Stimulated activated CD8-positive, alpha-beta memory T cell treated with anti-CD3 and anti-CD28 coated beads, Interleukin-4, amount 100 ng/mL, for 1 hour (primary cell): ENCODE results near the gene VSIG8.

Experiments
- DNase-seq, 2 donors: peaks; one replicate each; pipeline ENCODE4 v3.0.0-alpha.2; 2020; ENCODE audit warnings: low read depth in 2 of 2, low spot score in 1 of 2

VSIG8 gene

DNA sequence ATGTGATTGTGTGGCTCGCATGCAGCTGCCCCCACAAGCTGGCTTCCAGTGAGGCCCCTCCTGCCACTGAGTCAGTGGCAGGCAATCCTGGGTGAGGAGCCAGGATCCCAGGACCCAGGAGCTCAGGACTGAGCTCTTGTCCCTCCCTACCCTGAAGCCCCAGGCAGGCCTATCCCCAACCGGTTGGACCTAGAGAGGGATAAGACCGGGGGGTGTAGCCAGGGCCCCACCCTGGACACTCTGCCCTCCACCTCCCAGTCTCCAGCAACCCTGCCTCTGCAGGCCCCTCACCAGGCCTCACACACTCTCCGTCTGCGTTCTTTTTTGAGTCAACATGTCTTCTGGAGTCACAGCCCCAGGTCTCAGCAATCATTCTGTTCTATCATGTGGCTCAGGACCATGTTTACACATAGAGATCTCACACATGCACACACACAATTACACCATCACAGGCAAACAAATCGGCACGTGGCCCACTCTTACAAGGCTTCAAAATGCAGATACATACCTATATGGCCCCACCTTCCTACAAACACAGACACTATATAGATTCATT lies 2.6 kb downstream of the VSIG8 start:
- no peak for DNase-seq

DNA sequence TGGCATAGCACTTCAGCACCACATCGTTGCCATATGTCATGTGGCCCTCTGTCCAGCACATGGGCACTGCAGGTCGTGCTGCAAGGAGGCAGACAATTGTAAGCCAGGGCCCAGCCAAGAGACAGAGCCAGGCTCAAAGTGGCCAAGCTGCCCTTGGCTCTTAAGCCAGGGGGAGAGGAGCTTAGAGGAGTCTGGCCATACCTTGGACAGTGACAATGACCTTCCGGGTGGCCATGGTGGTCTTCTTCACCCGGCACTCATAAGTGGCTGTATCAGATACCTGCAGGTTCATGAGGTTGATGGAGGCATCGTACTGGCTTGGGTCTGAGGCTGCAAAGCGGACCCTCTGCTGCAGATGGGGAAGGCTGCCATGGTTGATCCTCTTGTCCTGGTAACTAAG lies 4.6 kb downstream of the VSIG8 start:
- no peak for DNase-seq

DNA sequence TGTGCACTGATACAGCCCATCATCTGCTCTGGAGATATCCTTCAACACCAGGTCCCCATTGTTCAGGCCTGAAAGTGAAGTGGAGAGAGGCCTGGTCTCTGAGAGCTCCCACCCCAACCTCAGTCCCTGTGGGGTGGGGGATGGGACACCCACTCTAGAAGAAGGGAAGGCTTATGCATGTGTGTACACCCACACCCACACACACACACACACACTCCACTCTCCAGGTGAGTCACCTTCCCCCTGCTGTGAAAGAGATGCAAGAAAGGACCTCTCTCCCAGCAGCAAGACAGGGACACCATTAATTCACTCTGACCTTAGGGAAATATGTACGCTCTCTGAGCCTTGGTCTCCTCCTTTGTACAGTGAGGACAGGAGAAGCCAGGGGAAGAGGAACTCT lies 5.9 kb downstream of the VSIG8 start:
- no peak for DNase-seq

DNA sequence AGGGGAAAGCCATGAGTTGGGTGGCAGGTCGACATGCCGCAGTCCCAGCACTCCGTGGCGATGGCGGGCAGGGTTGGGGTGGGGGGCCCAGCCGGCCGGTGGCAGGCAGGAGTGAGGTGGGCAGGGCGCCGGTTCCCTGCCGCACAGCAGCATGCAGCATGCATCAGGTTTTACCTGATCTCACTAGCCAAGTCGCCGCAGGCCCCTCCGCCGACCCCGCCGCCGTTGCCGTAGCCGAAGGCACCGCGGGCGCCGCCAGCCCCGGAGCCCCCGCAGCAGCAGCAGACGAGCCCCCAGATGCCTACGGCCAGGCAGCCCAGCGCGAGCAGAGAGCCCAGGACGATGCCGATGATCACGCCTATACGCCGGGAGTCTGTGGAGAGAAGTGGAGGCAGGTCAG lies 6.7 kb downstream of the VSIG8 start:
- no peak for DNase-seq

DNA sequence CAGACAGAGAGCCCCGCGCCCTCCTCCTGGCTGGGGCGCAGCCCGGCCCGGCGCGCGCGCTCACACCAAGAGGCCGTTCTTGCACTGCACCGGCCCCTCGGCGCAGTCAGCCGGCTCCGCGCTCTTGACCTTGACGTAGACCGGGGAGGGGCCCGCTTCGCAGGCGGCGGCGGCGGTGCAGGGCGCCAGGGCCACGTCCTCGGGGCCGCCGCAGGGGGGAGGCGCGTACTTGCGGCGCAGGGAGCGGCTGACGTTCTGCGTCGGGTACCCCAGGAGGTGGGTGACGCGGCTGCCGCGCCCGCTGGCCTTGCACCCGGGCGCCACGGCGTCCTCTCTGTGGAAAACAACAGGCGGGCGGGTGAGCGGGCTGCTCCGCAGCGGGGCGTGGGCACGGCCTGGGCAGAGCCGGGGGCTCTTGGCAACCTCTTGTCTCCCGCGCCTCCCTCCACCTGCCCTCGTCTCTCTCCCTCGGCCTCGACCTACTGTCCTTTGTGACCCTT lies 7.7 kb downstream of the VSIG8 start:
- DNase-seq: peak; percentile 35 to 49

DNA sequence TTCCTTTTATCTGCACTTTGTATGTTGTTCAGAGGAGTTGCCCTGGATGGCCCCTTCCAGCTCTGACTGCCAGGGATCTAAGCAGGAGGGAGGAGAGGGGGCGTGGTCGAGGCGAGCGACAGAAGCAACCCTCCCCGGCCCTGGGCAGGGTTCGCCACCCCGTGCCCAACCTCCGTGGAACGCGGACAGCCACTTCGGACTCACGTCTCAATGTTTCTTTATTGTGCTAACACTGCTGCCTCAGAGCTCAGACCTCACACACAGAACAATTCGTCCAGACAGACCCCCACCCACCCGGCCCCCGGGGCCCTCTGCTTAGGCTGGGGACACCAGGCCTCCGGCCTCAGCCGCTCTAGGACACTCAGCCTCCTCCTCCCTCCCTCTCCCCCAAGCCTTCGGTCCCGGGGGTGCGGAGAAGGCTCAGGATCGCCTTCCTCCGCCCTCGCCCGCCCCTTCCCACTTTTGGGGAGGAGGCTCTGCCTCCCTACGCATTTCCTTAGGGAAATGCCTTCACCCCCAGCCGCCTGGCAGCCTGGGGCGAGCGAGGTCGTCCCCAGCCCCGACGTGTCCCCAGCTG lies 8.3 kb downstream of the VSIG8 start:
- no peak for DNase-seq

DNA sequence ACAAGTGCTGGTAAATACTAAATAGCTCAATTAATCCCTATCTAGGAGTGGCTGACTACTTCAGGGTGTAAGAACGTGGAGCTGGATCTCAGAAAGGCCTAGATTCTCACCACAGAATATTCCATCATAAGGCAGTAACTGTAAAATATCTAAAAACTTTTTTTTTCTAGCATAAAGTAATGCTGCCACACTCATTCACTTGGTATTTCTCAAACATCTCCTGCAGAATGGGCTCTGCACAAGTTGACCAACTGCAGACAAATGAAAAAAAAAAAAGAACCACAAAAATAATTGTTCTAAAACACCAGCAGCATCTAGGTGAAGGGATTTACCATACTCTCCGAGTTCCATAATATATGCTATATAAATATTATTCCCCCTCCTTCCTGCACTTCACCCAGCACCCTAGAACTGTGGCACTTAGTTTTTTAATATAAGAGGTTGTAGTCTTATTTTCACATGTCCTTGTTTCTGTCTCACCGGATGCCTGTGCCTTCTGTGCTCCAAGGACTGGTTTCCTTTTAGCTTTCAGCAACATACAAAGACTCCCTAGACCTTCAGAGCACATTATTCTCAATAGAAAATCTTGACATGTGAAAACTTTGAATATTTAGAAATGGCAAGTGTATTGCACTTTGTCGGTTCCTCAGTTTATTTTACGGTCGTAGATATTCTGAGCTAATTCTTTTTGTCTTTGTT lies 8.9 kb downstream of the VSIG8 start:
- no peak for DNase-seq

DNA sequence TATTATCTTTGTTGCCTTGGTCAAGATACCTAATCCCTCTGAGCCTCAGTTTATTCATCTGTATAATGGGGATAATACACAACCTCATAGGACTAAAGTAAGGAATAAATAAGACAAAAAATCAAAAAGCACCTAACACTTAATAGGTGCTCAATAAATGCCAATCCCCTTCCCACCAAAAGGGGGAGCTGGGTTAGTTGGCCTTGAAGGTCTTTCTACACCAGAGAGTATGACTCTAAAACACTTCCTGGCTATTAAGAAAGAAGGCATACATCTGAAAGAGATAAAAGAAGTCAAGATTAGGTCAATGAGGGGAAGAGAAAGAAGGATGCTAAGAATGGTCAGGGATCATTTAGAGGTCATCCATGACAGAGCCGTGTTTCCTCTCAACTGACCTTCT lies 11.1 kb downstream of the VSIG8 start:
- DNase-seq: no peak

DNA sequence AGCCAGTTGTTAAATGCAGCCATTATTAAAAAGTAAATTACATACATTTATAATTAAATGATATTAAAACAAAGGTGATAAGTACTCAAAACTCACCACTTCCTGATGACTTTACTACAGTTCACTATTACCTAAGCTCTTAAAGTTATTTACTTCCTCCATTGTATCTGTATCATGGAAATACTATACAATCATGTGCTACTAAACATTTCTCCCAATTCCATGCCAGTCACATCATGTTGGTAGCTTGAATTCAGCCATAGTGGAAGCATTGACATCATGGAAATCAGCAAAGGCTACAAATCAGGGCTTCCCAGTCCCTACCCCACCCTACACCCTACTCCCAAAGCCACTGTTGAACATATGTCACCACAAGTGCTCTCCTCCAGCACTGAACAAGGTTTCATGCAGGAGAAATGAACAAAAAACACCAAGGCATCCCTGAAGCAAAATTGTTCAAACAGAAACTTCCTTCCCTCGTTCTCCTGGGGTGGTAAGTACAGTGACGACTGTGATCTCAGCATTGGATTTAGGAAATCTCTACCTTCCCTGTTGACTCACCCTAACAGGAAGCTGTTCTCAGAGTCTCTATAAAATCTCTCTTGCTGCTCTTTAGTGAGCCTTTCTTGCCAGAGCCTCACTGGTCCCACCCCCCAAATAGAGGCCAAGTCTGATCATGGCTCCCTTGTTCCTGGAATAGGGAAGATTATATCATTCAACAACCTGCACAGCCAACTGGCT lies 12.7 kb downstream of the VSIG8 start:
- no peak for DNase-seq

DNA sequence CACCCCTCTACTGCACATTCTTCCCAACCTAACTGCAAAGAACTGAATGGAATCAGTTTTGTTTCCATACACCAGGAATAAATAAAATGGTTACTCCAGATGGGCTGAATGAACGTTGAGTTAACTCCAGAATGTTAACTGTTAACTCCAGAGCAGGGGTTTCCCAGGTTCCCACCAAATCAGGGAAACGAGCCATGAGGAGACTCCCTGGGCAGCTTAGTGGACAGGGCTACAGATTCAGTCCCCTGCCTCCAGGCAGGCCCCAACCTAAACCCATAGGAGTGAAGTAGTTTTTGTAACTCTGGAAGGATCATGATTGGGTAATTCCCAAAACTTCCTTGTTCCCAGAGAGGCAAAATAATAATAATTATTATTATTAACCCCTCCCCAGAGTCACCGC lies 14.1 kb downstream of the VSIG8 start:
- no peak for DNase-seq

DNA sequence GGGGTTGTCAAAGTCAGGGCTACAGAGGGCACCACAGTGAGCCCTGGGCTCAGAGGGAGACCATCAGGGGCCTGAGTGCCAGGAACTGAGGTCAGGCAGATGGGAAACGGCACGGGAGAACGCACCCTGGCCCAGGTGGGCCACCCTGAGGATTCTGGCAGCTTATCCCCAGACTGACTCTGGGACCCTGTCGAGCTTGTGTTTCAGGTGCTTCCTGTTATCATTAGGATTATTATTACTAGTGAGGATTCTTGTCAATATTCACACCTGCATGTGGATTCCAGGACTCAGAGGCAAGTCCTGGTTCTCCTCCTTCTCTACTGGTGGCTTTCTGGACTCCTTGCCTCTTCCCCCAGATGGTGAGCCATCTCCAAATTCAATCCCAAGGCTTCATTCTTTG lies 15.2 kb downstream of the VSIG8 start:
- no peak for DNase-seq

DNA sequence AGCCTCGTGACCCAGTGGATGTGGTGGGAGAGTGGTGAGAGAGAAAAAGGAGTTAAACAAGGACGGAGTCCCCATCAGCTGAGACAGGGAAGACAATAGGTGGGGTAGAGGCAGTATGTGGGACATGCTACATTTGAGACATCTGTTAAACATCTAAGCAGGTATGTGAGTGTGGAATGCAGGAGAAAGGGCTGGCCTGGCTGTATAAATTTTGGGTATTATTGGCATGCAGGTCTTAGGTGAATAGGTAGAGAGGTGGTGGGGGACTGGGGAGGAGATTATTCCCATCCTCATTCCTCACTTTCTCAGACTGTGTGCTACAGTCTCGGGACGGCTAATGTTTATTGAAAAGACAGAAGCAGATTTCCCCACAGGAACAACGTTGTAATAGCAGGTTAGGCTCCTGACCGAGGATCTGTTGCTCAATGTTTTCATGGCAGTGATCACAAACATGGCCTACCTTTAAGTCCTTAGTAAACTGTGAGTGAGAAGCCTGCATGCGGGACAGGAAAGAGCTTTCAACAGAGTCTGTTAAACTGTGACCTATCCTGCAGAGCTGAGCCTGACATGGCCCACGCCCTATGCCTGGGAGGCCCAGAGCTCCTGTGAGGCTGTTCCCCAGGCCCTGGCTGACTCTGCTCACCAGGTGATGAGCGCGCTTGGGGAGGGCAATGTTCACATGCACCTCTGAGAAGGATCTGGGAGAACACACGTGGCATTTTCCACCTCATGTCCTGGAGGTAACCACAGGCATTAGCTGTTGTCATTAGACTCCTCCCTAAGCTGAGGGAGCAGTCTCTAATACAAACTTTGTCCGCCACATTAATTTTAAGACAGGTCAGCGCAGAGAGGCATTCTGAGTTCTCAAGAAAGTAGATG lies 16.5 kb downstream of the VSIG8 start:
- DNase-seq: no peak

DNA sequence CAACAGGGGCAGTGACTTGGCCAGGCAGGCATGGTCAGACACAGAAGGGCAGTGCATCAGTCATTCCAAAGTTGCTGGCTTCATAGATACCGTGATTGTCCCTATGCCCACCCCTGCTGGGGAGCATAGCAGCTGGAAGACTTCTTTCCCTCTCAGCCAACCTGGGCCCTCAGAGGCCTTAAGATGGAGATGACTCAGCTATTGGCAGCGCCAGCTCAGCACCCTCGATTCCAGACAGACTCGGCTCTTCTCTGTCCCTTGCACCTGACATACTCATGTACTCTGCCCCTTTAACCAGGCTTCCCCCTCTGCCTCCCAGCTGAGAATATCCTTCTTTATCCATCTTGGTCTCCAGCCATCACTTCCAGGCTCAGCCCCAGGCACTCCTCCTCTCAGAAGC lies 19.0 kb downstream of the VSIG8 start:
- no peak for DNase-seq

DNA sequence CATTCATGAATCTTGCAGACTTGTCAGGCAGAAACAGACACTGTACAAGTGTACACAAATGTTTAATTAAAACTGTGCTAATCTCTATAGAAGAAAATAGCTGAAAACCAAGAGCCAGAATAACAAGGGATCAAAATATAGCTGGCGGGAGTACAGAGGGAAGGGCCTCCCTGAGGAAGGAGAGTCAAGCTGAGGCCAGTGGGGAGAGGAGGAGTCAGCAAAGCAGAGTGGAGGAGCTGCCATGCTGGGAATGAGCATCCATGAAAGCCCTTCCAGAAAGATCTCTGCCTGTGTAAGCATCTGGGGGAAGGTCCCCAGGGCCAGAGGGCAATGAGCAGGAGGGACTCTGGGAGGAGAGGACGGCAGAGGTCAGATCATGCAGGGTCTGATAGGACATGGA lies 20.7 kb downstream of the VSIG8 start:
- no peak for DNase-seq

DNA sequence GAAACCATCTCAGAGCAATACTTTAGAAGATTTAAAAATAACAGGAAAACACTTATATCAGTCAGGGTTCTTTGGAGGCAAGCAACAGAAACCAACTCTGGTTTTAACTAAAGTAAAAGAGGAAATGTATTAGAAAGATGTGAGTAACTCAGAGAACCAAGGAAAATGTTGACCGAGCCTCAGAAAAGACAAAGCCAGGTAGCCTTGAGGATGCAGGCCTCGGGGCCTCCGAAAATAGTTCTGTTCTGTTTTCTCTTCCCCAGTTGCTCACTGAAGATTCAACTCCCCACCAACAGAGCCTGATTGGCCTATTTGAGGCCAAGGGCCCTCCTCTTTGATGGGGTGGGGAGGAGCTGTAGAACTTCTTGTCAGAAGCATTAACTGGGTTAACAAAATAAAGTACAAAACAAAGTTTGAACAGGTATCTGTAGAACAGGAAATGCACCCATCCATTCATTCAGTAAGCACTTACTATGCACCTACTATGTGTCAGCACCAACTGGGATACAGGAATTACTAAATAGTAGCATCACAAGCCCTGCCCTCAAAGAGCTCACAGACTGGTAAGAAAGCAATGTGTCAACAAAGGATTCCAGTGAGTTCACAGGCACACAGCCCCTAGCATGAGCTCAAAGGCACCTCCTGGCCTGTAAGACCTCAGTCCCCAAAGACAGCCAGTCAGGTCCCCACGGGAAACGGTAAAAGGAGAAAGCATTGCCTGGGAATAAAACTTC lies 23.2 kb downstream of the VSIG8 start:
- DNase-seq: no peak

DNA sequence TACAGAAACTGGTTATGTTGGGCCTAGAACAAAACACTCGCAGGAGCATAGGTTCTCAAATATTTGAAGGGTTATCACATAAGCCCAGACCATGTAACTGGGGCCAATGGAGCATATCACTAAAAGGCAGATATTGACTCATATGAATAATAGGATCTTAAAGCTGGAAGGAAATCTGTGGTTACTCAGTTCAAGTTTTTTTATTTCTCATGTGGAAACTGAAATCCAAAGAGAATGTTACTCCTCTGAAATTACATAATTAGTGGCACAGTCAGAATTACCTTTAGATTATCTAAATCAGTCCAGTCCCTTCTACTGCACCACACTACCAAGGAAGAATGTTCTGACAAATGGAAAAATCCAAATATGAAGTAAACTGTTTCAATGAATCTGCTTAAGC lies 23.7 kb downstream of the VSIG8 start:
- no peak for DNase-seq

DNA sequence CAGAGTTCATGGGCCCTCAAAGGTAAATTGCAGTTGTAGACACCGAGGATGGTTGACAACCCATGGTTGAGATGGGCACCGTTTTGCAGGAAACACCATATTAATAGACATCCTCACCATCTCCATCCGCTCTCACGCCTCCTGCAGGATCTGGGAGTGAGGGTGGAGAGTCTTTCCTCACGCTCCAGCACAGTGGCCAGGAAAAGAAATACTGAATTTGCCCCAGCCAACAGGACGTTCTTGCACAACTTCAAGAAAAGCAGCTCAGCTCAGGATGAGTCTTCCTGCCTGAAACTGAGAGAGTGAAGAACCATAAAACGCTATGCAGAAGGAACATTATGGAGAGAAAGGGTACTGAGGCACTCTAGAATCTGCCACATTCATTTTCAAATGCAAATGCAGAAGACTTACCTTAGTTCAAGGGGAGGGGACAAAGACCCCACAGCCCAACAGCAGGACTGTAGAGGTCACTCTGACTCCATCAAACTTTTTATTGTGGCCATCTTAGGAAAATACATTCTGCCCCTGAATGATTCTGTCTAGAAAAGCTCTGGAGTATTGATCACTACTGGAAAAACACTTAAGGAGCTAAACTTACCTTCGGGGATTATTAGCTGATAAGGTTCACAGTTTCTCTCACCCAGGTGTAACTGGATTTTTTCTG lies 26.5 kb downstream of the VSIG8 start:
- no peak for DNase-seq

DNA sequence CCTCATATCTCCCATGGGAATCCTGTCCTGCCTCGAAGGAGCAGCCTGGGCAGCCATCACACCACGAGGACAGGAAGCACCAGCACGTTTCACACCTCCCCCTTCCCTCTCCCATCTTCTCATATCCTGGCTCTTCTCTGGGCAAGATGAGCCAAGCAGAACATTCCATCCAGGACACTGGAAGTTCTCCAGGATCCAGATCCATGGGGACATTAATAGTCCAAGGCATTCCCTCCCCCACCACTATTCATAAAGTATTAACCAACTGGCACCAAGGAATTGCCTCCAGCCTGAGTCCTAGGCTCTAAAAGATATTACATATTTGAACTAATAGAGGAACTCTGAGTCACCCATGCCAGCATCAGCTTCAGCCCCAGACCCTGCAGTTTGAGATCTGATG lies 27.1 kb downstream of the VSIG8 start:
- DNase-seq: no peak

DNA sequence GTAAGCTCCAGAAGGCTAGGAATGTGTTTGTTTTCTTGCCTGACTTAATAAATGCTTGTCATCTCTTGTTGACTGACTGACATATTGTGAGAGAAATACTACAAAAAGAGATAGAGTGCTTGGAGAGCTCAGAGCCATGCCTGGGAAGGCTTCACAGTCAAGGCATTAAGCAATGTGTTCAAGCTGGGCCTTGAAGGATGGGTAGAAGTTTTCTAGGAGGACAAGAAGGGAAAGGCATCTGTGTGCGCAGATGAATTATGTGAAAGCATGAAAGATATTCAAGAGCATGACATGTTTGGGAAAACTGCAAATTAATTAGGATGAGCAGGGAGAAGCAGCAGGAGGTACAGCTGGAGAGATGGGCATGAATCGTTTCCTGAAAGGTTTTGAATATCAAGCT lies 30.1 kb downstream of the VSIG8 start:
- DNase-seq: no peak
